Activated CD8-positive, alpha-beta memory T cell treated with anti-CD3 and anti-CD28 coated beads for 4 hours (primary cell): ENCODE results near the gene RAB3C.

Source experiments
- DNase-seq, 2 donors: peaks; one replicate each; pipeline ENCODE4 v3.0.0-alpha.2; 2020; ENCODE audit warnings: low read depth in 2 of 2

The RAB3C gene

DNA sequence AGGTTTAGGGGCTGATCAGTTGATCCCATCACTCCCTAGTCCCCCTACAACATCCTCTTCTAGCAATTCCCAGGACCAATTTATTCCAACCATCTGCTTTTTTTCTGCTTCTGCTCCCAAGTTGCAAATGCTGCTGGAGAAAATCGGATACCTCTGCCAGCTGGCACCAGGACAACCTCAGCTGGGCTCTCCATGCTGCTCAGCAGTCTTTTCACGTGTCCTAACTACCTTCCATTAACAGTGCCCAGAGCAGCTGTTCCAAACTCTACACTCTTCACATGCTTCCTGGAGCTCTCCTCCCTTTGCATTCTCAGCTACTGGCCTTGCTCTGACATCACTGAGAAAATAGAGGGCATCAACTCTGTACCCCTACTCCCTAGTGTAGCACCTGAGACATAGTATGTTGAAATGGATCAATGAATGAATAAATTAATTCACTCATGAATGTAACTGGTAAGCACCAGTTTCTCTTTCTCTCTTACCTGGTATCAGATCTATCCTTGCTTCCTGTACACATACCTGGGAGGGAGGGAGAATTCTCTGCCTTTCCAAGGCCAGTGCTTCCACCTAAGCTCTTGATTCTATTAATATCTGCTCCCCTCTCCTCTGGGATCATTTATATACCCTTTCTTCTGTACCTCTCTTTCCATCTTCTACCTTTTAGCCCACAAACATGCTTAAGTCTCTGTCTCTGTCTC is 191.0 kb downstream of the RAB3C start:
- no peak for DNase-seq

DNA sequence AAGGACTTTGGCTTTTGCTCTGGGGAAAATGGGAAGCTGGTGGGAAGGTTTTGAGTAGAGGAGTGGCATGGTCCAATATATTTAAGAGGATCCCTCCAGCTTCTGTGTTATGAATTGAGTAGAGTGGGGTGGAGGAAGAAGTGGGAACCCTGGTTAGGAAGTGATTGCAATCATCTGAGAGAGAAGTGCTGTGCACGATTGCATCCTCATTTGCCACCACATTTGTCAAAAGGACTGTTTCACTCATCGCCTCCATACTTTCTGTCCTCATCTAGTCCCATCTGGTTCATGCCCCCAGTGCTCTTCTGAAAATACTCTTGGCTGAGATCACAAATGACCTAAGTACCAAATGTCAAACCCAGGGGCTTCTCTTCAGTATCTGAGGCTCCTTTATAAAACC is 192.1 kb downstream of the RAB3C start:
- DNase-seq, result no peak

DNA sequence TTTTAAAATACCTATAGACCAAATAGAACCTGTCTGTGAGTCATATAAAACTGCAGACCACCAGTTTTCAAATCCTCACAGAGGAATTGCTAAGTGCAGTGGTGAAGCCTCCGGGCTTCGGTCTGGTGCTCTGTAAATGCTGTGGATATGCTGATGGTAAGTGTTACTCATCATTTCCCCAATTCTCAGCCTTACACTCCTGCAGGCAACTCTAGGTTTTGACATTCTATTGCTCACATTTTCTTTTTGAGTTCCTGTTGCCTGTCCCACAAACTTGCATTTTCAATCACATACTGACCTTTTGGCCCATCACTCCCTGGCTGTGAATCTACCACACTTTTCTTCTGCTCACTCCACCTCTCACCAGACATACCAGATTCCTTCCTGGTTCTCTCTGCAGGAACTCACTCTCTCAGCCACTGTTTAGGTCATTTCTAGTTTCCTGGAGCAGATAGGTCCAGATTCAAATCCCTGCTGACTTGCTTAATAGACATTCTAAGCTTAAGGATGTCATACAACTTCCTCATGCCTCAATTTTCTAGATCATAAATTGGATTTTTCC is 192.9 kb downstream of the RAB3C start:
- no peak for DNase-seq

DNA sequence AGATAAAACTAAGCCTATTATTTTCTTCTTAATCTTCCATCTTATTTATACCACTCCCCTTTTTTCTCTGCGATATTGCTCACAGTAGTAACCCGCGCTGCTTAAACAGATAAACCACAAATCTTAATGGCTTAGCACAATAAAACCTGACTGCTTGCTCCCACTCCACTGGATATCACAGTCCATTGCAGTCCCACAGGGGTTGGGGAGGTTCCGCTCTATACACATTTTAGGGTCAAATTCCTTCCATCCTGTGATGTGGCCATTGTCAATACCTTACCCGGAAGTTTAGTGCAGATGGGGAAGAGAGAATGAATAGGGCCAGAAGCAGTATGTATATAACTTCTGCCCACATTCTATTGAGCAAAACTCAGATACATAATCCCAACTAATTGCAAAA is 193.7 kb downstream of the RAB3C start:
- no peak for DNase-seq

DNA sequence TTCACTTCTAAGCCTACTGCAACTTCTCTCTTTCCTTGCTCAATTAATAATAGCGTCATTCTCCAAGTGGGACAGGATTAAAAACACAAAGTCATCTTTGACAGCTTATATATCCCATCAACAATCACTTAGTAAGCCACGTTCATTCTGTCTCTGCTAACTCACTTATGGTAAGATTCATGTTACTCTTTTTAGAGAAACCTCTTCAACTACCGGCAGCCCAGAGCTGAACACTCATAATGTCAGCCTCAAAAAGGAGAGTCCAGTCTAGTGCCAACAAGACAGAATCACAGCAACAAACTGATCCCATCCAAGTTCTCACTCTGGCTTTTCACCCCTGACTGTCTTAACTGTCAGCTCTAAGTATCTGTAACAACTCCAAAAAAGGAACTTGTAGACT is 196.0 kb downstream of the RAB3C start:
- no peak for DNase-seq

DNA sequence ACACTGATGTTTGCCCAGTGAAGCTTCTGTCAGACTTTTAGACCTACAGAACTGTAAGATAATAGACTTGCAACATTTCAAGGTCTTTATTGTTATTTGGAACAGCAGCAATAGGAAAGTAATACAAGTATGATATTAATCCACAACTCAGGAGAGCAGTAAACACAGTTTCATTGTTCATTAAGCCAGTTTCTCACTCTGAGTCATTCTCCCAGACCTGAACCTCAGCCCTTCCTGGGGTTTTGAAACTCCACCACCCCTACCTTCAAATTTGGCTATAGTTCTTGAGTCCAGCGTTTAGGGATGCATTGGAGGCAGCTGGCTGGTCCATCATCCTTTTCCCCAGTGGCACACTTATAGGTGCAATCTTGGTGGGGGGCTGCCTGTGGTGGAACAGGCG is 203.2 kb downstream of the RAB3C start:
- no peak for DNase-seq

DNA sequence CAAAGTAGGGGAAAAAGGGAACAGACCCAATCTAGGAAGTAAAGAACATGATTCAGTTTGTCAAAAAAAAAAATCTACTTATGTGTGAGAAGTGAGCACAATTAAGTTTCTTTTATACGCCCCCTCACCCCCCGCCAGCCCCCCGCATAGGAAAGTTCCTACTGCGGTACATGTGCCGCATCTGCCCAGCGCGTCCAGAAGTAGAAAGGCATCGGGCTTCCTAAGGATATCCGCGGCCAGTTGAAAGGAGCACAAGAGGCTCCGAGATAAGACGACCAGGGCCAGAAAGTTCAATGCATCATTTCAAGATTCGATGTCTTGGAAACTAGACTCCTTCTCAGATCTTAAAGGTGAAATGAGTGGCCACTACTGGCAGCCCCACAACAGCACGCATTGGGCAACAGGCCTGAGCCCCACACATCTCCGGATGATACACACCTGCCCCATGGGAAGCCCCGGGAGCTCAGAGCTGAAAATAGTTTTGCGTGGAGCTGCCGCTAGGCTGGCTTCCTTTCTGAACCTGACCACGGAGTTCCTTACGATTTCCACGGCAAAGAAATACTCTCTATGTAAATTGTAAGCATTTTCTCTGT is 203.9 kb downstream of the RAB3C start:
- DNase-seq, result no peak

DNA sequence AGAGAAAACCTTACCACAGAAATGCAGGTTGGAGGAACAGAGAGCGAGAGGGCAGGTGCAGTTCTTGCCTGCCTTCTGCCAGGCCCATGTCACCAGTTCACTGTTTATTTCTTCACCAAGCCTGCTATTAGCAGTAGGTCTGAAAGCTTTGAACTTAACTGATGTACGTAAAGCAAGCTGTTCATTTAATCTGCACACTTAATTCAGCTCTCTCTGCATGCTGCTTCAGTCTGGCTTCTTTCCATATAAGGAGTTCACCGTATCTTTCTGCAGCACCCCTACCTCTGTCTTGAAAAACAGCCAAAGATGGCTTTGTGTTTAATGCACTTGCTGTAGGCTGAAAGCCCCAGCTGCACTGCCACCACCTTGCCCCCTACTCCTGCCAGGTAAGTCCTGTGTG is 205.1 kb downstream of the RAB3C start:
- no peak for DNase-seq

DNA sequence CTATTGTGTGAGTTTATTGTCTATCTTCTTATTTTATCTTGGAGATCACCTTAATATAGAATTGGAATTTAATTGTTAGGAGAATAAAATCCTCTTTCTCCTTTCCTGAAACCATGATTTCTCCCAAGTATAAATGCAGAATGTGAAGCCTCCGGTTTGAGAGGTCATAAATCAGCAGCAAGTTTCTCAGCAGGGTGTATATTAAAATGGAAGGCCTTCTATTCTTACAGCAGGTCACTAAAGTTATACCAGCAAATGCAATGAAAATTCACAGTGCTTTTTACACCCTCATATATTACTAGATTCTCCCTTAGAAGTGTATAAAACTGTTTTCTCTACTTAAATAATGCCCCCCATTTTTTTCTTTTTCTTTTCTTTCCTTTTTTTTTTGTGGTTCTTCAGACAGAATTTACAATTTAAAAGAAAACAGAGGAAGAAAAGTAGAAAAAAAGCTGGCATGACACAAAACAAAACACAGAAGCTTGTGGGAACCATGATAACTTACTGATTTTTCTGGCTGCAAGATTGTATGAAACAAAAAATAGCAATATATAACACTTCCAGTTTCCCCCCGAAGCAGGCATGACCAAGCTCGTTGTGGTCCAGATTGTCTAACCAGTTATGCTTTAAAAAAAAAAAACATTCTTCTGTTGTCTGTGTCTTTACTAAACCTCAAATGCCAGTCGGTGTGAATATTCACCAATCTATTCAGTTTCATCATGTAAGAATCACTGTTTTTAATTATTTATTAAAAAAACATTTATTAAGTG is 211.2 kb downstream of the RAB3C start:
- DNase-seq, result no peak

DNA sequence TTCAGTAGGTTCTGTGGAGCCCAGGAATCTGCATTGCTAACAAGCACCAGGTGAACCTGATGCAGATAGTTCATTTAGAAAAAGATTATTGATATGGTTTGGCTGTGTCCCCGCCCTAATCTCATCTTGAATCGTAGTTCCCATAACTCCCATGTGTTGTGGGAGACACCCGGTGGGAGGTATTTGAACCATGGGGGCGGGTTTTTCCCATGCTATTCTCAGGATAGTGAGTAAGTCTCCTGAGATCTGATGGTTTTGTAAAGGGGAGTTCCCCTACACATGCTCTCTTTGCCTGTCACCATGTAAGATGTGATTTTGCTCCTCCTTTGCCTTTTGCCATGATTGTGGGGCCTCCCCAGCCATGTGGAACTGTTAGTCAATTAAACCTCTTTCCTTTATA is 212.0 kb downstream of the RAB3C start:
- no peak for DNase-seq

DNA sequence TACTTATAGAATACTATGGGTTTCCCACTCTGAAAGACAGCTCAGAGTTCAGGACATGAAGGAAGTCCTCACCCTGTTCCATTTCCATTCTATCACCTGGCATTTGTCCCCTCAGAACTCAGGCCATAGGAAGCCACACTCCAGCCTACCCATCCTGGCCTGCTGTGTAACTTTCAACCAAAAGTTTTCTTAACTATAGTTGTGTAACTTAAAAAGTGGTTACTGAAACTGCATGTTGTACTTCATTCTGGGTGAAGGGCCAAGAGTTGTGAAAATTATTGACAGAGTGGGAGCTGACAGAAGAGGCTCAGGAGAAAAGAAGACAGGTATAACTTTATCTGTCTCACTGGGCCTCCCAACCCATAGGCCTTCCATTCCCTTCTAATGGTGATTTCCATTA is 212.5 kb downstream of the RAB3C start:
- DNase-seq, result no peak

DNA sequence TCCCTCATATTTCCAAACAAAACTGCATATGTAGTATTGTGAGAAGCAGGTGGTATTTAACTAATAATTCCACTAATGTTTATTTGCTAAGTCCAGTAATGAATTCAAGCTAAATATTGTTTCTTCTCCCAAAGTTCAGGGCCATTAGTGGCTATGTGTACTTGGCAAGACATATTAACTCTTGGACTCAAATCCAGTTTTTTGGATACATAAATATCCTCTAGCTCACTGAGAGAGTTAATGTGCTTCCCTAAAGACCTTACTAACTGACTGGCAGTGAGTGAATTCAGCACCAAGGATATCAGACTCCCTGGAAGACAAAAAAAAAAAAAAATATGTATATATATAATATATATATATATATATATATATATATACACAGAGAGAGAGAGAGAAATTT is 214.1 kb downstream of the RAB3C start:
- no peak for DNase-seq

DNA sequence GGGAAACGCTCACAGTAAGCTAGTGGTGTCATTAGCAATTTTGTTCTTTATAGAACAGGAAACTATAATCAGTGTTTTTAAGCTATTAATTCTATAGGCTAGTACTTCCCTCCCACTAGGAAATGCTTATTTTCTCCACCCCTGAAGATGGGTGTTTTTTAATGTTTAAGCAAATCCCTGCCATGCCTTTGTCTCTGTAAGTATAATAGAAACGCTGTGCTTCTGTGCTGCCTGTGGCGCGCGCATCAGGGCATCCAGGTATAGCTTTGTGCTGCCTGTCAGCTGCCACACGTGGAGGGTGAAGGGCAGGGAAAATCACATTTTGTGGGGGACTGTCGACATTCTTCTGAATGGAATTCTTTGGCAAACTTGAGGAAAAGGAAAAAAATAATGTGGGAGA is 217.5 kb downstream of the RAB3C start:
- no peak for DNase-seq

DNA sequence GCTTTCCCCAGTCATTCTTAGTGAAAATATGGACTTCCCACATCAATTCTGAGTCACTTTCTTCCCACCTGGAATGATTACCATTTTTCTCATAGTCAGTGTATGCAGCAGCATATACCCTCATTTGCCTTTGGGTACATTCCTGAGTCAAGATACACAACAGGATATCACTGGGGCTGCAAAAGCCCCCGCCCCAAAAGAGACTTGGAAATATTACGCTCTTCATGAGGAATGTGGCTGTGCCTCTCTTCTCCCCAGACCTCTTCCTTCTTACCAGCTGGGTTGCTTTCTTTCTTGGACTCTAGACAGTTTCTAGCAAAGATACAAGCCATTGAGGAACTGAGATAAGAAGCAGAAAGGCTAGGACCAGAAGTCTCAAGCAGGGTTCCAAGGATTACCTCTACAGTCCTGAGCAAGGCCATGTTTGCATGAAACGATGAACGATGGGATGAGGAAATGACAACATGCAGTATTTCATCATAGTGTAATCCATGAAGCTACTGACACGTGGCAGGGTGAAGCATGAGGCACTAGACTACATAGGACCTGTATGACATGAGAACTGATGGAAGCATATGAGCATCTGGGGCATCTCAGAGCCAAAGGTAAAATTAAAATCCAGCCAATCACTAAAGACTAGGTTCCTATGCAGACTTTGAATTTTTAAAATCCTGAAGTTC is 218.1 kb downstream of the RAB3C start:
- no peak for DNase-seq

DNA sequence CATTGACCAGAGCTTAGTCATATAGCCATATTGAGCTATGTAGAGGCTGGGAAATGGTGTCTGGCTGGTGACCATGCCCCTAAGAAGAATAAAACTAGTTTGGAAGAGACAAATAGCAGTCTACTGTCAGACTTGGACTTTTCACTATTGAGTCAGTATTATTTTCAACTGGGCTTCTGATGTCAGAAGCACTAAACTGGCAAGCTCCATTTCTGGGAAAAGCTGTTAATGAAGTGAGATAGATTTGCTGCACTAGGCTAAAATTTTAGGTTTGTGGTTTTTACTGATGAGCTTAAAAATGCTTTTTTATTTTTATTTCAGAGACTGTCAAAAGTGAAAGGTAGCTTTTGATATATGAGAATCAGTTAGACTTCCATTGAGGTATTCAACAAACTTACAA is 220.2 kb downstream of the RAB3C start:
- DNase-seq, result no peak

DNA sequence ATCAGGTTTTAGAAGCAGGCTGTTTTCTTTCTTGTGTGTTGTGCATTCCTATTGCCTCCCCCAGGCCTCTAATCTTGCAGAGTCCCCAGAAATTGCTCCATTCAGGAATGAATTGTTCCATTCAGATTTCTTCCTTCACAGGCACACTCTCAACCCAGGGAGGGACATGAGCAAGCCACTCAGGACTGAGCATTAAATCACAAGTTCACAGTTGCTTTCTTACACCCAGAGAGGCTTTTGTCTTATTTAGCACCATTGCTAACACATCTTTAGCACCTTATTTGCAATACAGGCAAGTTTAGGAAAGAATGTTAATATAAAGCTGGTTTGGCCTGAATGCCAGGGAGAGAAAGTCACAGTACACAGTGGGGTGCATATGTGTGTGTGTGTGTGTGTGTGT is 221.4 kb downstream of the RAB3C start:
- no peak for DNase-seq

DNA sequence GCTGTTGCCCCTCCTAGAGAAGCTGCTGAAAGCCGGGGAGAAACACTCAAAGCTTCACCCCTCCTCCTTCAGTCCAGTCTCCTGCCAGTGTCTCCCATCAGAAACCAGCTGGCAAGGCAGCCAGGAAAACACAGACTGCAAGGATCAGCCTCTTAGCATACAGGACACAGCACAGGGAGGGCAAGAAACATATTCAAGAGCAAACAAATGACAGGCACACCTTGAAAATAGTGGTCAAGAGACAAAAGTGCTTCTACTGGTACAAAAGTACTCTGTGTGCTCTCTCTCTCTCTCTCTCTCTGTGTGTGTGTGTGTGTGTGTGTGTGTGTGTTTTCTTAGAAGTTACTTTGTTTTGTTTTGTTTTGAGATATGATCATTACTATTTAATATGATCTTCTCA is 227.2 kb downstream of the RAB3C start:
- no peak for DNase-seq

DNA sequence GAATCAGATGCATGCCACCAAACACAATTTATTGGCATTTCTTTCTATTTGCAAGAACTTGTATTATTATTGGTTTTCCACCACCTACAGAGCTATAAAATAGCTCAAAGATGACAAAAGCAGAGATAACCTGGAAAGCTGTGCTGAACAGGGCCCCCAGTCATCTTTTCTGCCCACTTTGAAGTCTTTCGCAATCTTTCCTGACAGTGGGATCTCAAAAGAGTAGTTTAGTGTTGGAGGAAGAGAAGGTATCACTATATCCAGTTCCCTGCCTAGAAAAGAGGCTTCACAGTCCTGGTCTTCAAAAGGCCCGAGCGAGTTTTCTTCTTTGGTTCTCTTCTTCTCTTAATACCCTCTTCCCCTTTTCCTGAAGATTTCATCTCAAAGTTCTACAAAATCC is 231.0 kb downstream of the RAB3C start:
- no peak for DNase-seq

DNA sequence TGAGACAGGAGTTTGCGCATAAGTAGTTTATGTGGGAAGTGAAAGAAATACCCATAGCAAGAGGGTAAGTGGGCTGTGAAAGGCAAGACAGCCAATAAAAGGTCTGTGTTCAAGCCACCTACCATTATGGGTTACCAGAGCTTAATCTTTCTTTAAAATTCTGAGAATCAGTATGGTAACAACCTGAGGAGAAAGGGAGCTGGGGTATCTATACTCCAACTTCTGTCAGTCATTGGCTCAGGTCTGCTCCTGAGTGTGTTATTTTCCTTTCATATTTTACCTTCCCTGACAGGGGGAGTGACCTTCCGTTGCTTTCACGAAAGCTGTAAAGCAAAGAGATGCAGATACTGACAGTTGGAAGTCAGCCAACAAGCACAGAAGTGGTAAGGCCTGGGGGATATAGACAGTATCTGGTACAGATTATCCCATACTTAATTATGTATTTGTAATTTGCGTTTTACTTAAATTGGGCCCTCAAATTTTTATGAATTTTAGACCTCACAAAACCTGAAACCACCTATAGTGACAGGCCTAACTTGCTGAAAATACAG is 233.4 kb downstream of the RAB3C start:
- DNase-seq, result no peak

DNA sequence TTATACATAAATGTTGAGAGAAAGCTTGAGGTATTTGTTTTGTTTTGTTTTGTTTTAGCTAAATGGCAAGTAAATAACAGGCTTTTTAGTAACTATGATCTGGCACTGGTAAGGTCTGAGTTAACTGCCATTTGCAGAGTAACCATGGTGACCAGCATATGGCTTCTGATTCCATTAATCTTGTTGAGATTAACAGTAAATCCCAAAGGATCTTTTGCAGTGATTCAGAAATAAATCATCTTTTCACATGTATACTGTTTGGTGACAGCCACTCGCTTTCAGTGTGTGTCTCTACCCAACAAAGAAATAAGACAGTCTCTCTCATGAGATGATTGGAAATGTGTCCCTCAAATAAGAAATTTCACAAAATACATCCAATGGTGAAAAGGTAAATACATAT is 235.6 kb downstream of the RAB3C start:
- no peak for DNase-seq

DNA sequence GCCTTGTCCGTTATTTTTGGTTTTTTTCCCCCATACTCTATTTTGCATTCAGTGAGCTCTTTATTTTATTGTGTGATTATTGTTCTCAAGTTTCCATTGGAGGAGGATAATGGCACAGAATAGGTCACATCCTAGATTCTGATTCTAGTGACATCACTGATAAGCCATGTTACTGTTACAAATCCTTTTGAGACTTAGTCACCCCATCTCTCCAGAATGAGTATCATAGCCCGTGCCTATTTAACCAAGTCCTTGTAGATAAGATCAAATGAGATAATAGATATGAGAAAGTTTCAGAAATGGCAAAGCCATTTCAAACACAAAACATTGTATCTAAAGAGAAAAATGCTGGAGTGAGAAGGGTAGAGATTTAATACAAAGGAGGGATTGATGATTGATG is 242.6 kb downstream of the RAB3C start:
- no peak for DNase-seq

DNA sequence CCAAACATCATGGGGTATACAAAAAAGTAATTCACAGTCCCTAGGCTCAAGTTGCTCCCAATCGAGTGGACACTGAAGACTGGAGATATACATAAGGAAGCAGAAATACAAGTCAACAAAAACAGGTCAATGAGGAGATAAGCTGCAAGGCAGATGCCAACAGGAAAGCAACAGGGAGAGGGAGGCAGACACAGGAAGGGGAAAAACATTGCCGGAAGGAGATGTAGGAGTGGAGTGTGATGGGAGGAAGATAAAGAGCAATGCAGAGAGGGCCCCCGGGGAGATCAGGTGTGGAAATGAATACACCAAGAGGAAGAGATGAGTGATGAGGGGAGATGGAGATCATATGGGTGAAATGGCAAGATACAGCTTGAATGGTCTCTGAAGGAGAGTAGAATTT is 243.0 kb downstream of the RAB3C start:
- no peak for DNase-seq
